PC-9 (cell line): ENCODE results near the gene FSIP1. TPM values are rescaled to one million over a fixed set of nuclear protein-coding genes. Genes with fewer than 3 reads are reported as not detected.

Experiments
- BruUV-seq: library from RNA; stranded (reverse); fragments of 400-500 nt; replicated peaks from 2 replicates; lab custom pipeline; 2021; lab: Mats Ljungman, UMichigan
- CTCF ChIA-PET: fragments of 300-600 bp; sonication (Branson Sonifier 250); formaldehyde crosslinking; loops from one replicate; lab custom pipeline; 2022; ENCODE audit warnings: antibody characterized with exemption; lab: Charles Lee
- POLR2A ChIA-PET: fragments of 300-600 bp; sonication (Branson Sonifier 250); formaldehyde crosslinking; loops from one replicate; lab custom pipeline; 2022; ENCODE audit warnings: antibody characterized with exemption; ENCODE audit not compliant: unreplicated experiment; lab: Charles Lee
- DNase-seq, 2 experiments: peaks; one replicate each; pipeline versions ENCODE4 v3.0.0 to v3.0.0-alpha.2; 2015 to 2022; ENCODE audit warnings: mixed read lengths in 1 of 2
- H2AFZ ChIP-seq: fragments of 200-600 bp; sonication (generic); 2 replicates; pipeline ENCODE4 v1.8.1; 2017; ENCODE audit warnings: antibody characterized with exemption
- H3F3A ChIP-seq: fragments of 200-600 bp; sonication (generic); 2 replicates; pipeline ENCODE4 v1.8.1; 2017; ENCODE audit warnings: antibody characterized with exemption, mild to moderate bottlenecking, low read depth; ENCODE audit not compliant: insufficient read depth
- H3K27ac ChIP-seq: fragments of 200-600 bp; sonication (generic); 2 replicates; pipeline ENCODE4 v1.6.1; 2016; ENCODE audit warnings: mixed run types
- H3K27me3 ChIP-seq: fragments of 200-600 bp; sonication (generic); 2 replicates; pipeline ENCODE4 v1.6.1; 2016; ENCODE audit warnings: low read depth, mixed run types; ENCODE audit not compliant: insufficient read depth
- H3K36me3 ChIP-seq: fragments of 200-600 bp; sonication (generic); 2 replicates; pipeline ENCODE4 v1.6.1; 2016; ENCODE audit warnings: low read depth, mixed run types
- H3K4me1 ChIP-seq: fragments of 200-600 bp; sonication (generic); replicated peaks from 2 replicates; pipeline ENCODE4 v1.6.1; 2016; ENCODE audit warnings: mixed run types; ENCODE audit not compliant: insufficient read depth
- H3K4me2 ChIP-seq: fragments of 200-600 bp; sonication (generic); 2 replicates; pipeline ENCODE4 v1.6.1; 2017; ENCODE audit warnings: mixed run types
- H3K4me3 ChIP-seq: fragments of 200-600 bp; sonication (generic); 2 replicates; pipeline ENCODE4 v1.6.1; 2016; ENCODE audit warnings: mixed run types
- H3K79me2 ChIP-seq: fragments of 200-600 bp; sonication (generic); 2 replicates; pipeline ENCODE4 v1.6.1; 2017; ENCODE audit warnings: low read depth, mixed run types
- H3K9me2 ChIP-seq: fragments of 200-600 bp; sonication (generic); 2 replicates; pipeline ENCODE4 v1.8.1; 2017; ENCODE audit warnings: mild to moderate bottlenecking; ENCODE audit not compliant: insufficient read depth
- H3K9me3 ChIP-seq: fragments of 200-600 bp; sonication (generic); 2 replicates; pipeline ENCODE4 v1.8.1; 2016; ENCODE audit warnings: low read depth; ENCODE audit not compliant: insufficient read depth
- H4K20me1 ChIP-seq: fragments of 200-600 bp; sonication (generic); 2 replicates; pipeline ENCODE4 v1.8.1; 2017; ENCODE audit not compliant: insufficient read depth
- EZH2 ChIP-seq: fragments of 200-600 bp; sonication (generic); IDR thresholded peaks from 2 replicates; pipeline ENCODE4 v1.8.0; 2017; ENCODE audit warnings: antibody characterized with exemption, low read depth
- intact Hi-C: fragments of 100-400 bp; cut with micrococcal nuclease; formaldehyde crosslinking; loops from one replicate; pipeline ENCODE4 v1.10.0; 2022; ENCODE audit not compliant: unreplicated experiment
- total RNA-seq: library from RNA; stranded (reverse); gene quantifications from 2 replicates; pipeline ENCODE4 v1.2.3, GENCODE V29; 2021
- TF ChIP-seq, protein P1 (sequence below): fragments of 200-600 bp; sonication (generic); conservative IDR thresholded peaks from 2 replicates; pipeline ENCODE4 v1.6.1; 2017; ENCODE audit warnings: mixed run types, antibody characterized with exemption, mild to moderate bottlenecking, moderate library complexity

The FSIP1 gene
- total RNA-seq, 1 experiment from 2014 or later = 1.2 TPM

DNA sequence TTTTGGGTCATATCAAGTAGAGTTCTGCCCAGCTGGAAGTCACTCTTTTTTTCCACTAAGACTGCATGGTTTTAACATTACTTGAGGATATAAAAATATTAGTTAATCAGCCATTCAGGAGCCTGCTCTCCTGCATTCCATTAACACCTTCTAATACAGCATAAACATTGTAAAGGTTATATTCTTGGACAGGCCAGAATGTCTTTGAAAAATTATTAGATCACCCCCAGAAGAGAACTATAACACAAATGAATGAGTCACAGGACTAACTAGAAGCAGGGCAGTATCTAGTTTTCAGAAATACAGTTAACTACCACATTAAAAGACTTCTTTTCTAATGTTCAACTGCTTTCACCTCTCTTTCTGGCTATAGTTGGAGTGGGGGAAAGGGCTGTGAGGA is 120.9 kb downstream of the FSIP1 start:
- Histone ChIP-seq H3K9me2 (no peaks in the 10 kb centered on the region; the same call in 1 of the 2 replicates), H3K4me1 (0 out of 2 replicates have a peak, but pooled peaks cover 7% of the 10 kb centered on the region), H4K20me1 (no peaks in the 10 kb centered on the region), H3K9me3 (no peaks in the 10 kb centered on the region), H2AFZ (no peak overlapping the region), H3K27me3 (no peaks in the 10 kb centered on the region), H3K79me2 (no peaks in the 10 kb centered on the region), H3K4me2 (no peak overlapping the region), H3K27ac (no peak overlapping the region), H3K36me3 (no peaks in the 10 kb centered on the region), H3K4me3 (no peak overlapping the region), H3F3A (no peaks in the 10 kb centered on the region)
- TF ChIP-seq, protein P1, sequence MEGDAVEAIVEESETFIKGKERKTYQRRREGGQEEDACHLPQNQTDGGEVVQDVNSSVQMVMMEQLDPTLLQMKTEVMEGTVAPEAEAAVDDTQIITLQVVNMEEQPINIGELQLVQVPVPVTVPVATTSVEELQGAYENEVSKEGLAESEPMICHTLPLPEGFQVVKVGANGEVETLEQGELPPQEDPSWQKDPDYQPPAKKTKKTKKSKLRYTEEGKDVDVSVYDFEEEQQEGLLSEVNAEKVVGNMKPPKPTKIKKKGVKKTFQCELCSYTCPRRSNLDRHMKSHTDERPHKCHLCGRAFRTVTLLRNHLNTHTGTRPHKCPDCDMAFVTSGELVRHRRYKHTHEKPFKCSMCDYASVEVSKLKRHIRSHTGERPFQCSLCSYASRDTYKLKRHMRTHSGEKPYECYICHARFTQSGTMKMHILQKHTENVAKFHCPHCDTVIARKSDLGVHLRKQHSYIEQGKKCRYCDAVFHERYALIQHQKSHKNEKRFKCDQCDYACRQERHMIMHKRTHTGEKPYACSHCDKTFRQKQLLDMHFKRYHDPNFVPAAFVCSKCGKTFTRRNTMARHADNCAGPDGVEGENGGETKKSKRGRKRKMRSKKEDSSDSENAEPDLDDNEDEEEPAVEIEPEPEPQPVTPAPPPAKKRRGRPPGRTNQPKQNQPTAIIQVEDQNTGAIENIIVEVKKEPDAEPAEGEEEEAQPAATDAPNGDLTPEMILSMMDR = no peak
- no peak for TF ChIP-seq EZH2
- POLR2A ChIA-PET = interaction anchor here (0.7 kb wide), 1 partner anchor 70 kb away, joined by 4 read pairs; no protein-coding TSS in a partner anchor
- CTCF ChIA-PET = no interaction called here
- intact Hi-C loops = no loop called here
- DNase-seq = peak in 1 of 2 experiments; percentile 59
- BruUV-seq = no TSS peak

DNA sequence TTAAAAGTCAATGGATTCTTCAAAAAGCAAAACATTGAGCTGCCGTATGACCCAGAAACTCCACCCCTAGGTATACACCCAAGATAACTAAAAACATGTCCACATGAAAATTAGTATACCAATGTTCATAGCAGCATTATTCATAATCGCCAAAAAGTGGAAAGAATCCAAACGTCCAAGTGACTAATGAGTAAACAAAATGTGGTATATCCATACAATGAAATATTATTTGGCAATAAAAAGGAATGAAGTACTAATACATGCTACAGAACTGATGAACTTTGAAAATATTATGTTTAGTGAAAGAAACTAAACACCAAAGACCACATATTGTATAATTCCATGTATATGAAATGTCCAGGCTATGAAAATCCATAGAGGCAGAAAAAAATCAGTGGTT is 123.9 kb downstream of the FSIP1 start:
- Histone ChIP-seq H3K4me2 (no peak overlapping the region), H4K20me1 (no peaks in the 10 kb centered on the region), H3K9me2 (no peaks in the 10 kb centered on the region; the same call in 1 of the 2 replicates), H3K4me3 (no peak overlapping the region), H2AFZ (no peak overlapping the region), H3K27me3 (no peaks in the 10 kb centered on the region), H3K79me2 (no peaks in the 10 kb centered on the region), H3K36me3 (no peaks in the 10 kb centered on the region), H3K27ac (no peak overlapping the region), H3K4me1 (0 out of 2 replicates have a peak, but pooled peaks cover 7% of the 10 kb centered on the region), H3K9me3 (no peaks in the 10 kb centered on the region), H3F3A (no peaks in the 10 kb centered on the region)
- ChIA-PET CTCF (no interaction called here), POLR2A (no interaction called here)
- BruUV-seq = no TSS peak
- TF ChIP-seq, protein P1 = no peak
- no peak for TF ChIP-seq EZH2
- no peak for DNase-seq
- intact Hi-C loops = no loop called here

DNA sequence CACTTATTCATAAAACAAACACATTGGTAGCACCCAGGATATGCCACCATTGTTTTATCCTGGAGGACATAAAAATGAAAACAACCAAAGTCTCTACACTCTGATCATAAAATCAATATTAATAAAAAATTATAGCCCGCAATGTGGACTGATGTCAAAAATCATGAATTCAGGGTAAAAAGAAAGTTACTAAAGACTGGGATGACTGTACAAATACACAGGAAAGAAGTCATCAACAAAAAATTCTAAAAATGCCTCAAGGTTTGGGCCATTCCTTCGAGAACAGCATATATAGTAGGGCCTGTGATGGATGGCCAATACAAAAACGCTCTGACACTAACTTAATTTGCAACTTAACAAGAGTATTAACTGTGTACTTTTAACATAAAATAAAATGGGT is 125.0 kb downstream of the FSIP1 start:
- intact Hi-C loops = no loop called here
- Histone ChIP-seq H3K27ac (no peak overlapping the region), H2AFZ (no peak overlapping the region), H3K79me2 (no peaks in the 10 kb centered on the region), H3F3A (no peaks in the 10 kb centered on the region), H3K9me2 (no peaks in the 10 kb centered on the region), H3K4me3 (no peak overlapping the region), H3K27me3 (no peaks in the 10 kb centered on the region), H3K9me3 (no peaks in the 10 kb centered on the region), H3K4me1 (0 out of 2 replicates have a peak, but pooled peaks cover 7% of the 10 kb centered on the region), H3K36me3 (no peaks in the 10 kb centered on the region), H4K20me1 (no peaks in the 10 kb centered on the region), H3K4me2 (no peak overlapping the region)
- no peak for DNase-seq
- POLR2A ChIA-PET = no interaction called here
- CTCF ChIA-PET = no interaction called here
- no TSS peak for BruUV-seq
- TF ChIP-seq EZH2 = no peak
- TF ChIP-seq, protein P1 = no peak
